Raji (cell line): ENCODE data around the gene GLRX3.

Source experiments
- POLR2A ChIP-seq: IDR thresholded peaks from 2 replicates; pipeline ENCODE4 v1.6.1; 2011; ENCODE audit warnings: low read depth, low read length, control low read depth; ENCODE audit not compliant: insufficient read depth

Gene GLRX3

DNA sequence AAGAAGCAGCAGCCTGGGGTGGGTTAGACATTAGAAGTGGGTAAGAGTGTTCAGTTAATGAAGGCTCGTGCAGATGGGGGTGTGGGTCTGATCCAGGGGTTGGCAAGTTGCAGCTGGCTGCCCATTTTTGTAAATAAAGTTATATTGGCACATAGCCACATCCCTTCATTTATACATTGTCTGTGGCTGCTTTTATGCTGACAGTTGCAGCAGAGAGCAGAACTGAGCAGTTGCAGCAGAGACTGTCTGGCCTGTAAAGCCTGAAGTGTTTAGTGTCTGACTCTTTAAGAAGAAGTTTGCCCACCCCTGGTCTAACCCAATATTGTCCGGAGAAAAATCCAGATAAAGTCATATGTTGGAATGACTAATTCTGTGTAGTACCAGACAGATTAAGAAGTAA, 38.1 kb downstream of the GLRX3 start:
- TF ChIP-seq POLR2A: no peak

DNA sequence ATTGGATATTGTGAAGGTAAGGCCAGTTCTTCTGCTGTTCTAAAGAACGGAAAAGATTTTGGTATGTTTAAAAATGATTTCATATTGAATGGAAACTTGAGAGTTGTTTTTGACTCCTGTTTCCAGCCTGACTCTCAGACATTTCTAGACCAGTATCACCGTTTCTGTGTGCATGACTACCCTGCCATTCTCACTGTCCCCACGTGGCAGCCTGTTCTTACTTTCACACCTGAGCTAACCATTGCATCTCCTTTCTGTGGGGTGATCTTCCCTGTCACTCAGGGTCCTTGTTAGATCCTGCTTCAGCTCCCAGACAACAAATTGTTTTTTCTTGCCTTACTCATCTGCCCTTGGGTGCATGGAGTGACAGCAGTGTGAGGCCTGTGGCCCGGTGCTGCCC, 38.9 kb downstream of the GLRX3 start:
- TF ChIP-seq POLR2A: no peak

DNA sequence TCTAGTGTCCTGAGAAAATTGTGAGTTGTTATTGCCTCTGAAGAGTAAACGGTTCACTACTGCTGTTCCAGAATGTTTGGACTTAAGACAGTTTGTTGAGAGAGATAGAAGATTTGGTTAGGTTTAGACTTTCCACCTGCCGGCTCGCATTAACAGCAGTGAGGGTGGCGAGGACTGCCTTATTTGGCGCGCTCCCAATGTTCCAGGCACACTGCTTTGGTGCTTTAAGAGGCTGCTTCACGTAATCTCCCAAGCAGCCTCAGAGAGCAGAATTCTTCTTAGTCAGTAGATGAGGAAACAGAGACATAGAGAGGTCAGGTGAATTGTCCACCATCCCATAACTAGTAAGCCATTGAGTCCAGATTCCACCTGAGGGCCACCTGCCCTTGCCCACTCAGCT, 41.1 kb downstream of the GLRX3 start:
- no peak for TF ChIP-seq POLR2A

GRCh38 chr10:130179640-130180039, 43.4 kb downstream of the GLRX3 start:
- TF ChIP-seq POLR2A: no peak

- TF ChIP-seq POLR2A: no peak
These were observed 44.2 kb downstream of the GLRX3 start for GRCh38 chr10:130180416-130180815.

DNA sequence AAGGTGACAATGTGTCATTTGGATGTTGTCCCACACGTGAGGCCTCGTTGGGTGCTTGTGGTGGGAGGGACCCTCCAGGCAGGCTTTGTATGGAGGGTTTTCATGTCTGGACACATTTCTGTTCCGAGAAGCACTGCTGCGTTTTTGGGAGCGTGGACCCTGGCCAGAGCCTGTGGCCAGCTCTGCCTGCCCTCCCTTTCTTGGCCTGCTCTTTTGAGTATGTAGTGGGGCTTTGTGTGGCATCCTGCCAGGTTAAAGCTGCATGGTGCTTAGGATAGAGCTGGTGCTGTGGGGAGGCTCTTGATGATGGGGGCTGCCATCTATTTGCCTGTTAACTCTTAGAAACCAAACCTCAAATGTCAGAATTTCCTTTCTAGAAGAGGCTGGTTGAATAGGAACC, 45.7 kb downstream of the GLRX3 start:
- no peak for TF ChIP-seq POLR2A

- no peak for TF ChIP-seq POLR2A
These were observed 49.4 kb downstream of the GLRX3 start for GRCh38 chr10:130185591-130185990.

DNA sequence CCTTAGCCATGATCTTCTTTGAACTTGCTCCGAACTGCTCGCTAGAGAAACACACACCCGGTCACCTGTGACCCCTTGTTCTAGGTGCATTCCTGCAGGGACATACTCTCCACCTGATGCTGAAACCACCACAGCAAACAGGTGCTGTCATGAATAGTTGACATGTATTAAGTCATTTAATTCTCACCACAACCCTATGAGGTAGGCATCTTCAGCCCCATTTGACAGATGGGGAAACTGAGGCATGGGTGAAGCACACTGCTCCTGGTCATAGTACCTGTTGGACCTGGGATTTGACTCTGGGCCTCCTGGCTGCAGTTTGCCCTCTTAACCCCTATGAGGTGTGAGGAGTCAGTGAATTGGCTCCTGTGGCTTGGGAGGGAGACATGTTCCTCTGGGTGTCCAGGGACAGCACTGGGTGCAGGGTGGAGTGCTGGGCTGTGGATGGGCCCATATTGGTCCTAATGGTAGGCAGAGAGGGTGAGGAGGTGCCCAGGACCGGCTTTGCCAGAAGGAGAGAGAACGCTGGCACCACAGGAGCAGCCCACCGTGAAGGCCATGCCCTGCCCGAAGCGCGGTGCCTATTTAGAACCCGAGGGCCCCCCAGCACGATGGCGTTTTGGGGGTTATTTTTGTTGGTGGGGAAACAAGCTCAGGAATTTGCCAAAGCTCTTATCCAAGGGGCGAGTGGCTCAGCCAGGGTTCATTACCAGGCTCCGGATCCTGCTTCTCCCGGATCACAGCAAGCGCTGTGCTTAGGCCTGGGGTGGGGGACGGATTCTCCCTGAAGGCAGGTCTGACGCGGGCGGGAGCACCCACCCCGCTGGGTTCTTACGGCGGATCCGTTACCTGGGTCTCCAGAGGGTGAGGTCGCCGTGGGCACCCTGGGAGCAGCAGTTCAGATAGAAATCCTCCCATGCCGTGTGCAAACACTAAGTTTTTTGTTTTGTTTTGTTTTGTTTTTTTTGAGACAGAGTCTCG, 52.3 kb downstream of the GLRX3 start:
- TF ChIP-seq POLR2A: no peak

DNA sequence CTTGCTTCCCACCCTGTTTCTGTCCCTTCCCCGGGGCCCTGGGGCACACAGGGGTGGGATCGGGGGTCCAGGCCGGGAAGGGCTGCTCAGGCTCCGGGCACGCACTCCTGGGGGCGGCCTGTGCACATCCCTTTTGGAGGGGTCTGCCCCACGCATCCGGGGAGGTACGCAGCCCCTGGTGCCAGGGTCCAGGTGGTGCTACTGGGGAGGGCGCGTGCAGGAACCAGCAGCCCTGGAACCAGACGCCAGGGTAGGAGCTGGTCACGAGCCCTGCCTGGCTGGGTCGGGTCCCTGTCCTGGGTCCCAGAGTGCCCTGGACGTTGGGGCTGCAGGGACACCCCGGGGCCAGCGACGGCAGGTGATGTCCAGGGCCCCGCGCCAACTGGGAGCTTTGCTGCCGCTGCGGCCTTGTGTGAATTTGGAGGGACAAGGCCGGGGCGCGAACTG, 53.4 kb downstream of the GLRX3 start:
- no peak for TF ChIP-seq POLR2A

DNA sequence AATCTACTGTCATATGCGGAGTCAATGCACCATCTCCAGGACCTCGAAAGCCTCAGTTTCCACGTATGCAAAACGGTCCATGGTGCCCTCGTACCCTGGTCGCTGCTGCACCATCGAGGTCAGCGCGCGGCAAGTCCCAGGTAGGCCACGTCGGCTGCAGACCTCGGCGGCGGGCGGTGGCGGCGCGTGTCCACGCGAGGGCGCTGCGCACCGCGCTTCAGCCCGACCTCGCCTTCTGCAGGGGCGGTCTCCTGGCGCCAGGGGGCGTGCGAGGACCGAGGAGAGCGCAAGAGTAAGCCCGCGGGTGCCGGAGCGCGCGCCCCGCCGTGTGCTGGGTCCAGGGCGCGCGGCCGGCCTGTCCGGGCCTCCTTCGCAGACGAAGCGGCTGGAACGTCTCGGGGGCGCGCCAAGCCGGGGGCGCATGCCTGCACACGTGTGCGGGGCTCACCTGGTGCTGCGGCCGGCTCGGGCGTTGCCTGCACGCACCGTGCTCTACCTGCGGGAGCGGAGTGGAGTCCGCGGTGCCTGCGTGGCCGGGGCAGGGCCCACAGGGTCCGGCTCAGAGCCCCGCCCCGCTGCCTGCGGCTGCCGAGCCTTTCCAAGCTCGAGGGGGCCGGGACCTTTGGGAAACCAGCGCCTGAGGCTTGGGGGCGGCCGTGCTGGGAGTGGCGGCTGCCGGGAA, 54.0 kb downstream of the GLRX3 start:
- TF ChIP-seq POLR2A: no peak

GRCh38 chr10:130190737-130191115, 54.5 kb downstream of the GLRX3 start:
- TF ChIP-seq POLR2A: no peak

DNA sequence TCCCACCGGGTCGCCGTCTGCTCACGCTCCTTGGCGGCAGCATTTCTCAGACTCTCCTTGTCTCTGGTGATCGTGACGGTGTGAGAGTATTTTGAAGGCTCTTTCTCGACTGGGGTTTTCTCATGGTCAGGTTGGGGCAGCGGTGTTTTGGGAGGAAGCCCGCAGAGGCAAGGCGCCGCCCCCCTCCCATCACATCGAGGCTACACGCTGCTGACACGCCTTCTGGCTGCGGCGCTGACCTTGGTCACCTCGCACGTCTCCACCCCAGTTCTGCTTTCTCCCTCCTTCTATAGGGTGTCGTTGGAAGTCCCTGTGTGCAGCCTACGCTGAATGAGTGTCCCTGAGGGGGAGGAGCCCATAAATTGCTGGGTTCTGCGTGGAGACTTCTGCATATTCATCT, 55.2 kb downstream of the GLRX3 start:
- no peak for TF ChIP-seq POLR2A

- TF ChIP-seq POLR2A: no peak
These were observed 56.2 kb downstream of the GLRX3 start for GRCh38 chr10:130192276-130192848.

DNA sequence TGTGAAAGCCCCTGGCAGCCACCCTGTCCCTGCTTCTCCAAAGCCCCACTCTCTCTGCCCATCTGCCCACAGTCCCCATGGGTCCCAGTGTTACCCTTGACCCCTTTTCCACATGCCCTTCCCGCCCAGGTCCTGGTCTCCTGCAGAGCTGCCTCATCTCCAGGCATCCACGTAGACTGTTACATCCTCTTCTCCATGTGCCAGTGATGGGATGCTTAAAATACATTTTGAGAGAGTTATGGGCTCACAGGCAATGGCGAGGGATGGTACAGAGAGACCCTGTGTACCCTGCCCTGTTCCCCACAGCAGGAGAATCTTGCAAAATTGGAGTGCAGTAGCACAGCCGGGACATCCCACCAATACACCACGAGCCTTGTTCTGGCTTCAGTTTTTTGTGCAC, 56.8 kb downstream of the GLRX3 start:
- no peak for TF ChIP-seq POLR2A

DNA sequence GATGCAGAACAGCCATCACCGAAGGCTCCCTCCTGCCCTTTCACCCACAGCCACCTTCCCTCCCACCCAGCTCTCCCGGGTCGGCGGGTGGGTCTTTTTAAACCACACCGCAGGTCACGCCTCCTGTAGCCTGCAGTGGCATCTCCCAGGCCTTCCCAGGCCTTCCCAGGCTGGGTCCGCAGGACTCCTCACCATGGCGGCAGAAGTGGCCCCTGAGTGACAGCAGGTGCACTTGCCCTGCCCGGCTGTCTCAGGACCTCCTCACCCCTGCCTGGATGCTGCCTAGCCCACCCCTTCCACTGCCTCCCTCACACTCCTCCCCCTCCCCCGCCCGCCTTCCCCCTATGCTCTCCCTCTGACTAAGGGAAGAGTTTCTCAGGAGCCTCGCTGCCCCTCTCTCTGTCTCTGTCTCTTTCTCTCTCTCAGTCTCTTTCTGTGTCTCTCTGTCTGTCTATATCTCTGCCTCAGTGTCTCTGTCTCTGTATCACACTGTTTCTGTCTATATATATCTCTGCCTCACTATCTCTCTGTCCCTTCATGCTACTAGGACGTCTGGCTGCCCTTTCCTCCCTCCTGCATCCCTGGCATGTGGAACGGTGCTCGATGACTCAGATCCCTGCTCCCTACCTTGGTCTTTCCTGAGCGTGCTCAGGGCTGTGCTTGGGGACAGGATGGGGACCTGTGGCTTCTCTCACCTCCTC, 57.5 kb downstream of the GLRX3 start:
- no peak for TF ChIP-seq POLR2A
